GM12878 (cell line): ENCODE data around the gene PLBD1. TPM values are rescaled to one million over a fixed set of nuclear protein-coding genes. Genes with fewer than 3 reads are reported as not detected.

Experiments used
- ATAC-seq: fragments of 200-7000 bp; cut with Tn5 transposase; 3 replicates; pipeline ENCODE4 v1.9.1; 2020; ENCODE audit warnings: mild to moderate bottlenecking, moderate library complexity
- BruUV-seq: library from RNA; stranded (reverse); fragments of 400-500 nt; replicated peaks from 2 replicates; lab custom pipeline; 2021; lab: Mats Ljungman, UMichigan
- CTCF ChIA-PET: fragments of 300-600 bp; sonication (Branson Sonifier 250); formaldehyde crosslinking; extraction: SDS; loops from one replicate; lab custom pipeline; 2021; ENCODE audit warnings: inconsistent platforms; lab: Yijun Ruan, JAX
- POLR2A ChIA-PET: fragments of 350-600 bp; formaldehyde crosslinking; extraction: SDS; loops from one replicate; lab custom pipeline; 2021; ENCODE audit warnings: inconsistent platforms; lab: Charles Lee
- RAD21 ChIA-PET: fragments of 300-600 bp; sonication (Branson Sonifier 250); formaldehyde crosslinking; loops from one replicate; lab custom pipeline; 2023; ENCODE audit warnings: antibody characterized with exemption; ENCODE audit not compliant: unreplicated experiment; lab: Charles Lee
- SMC1A ChIA-PET: fragments of 300-600 bp; sonication (Branson Sonifier 250); formaldehyde crosslinking; loops from one replicate; lab custom pipeline; 2023; ENCODE audit not compliant: unreplicated experiment, uncharacterized antibody; lab: Charles Lee
- DNase-seq: peaks from one replicate; pipeline ENCODE4 v3.0.0-alpha.2; 2011; ENCODE audit warnings: low read depth, low spot score
- FAIRE-seq: peaks from 3 replicates; lab custom pipeline; 2011; peaks lifted over from hg19 to GRCh38; lab: Jason Lieb, UNC
- H2AFZ ChIP-seq: 2 replicates; pipeline ENCODE4 v1.6.0; 2011; ENCODE audit warnings: low read depth, low read length, control low read depth; ENCODE audit not compliant: control insufficient read depth
- H3K27ac ChIP-seq: 2 replicates; pipeline ENCODE4 v1.5.1; 2011; ENCODE audit warnings: control low read depth; ENCODE audit not compliant: control insufficient read depth, insufficient read depth
- H3K27me3 ChIP-seq, 2 experiments: replicated peaks in 1 of 2; 2 replicates each; pipeline versions ENCODE4 v1.6.0 to v1.6.1; 2011; ENCODE audit warnings: low read length in 1 of 2; ENCODE audit not compliant: control insufficient read depth in 2 of 2, insufficient read depth in 2 of 2
- H3K36me3 ChIP-seq, 2 experiments: 2 replicates each; pipeline ENCODE4 v1.5.1; 2011; ENCODE audit warnings: low read length in 1 of 2; ENCODE audit not compliant: control insufficient read depth in 2 of 2, insufficient read depth in 2 of 2
- H3K4me1 ChIP-seq: 2 replicates; pipeline ENCODE4 v1.6.1; 2011; ENCODE audit warnings: mild to moderate bottlenecking, low read length, moderate library complexity, mixed read lengths; ENCODE audit not compliant: control insufficient read depth, insufficient read depth
- H3K4me2 ChIP-seq: 2 replicates; pipeline ENCODE4 v1.6.0; 2011; ENCODE audit warnings: control low read depth; ENCODE audit not compliant: control insufficient read depth, insufficient read depth
- H3K4me3 ChIP-seq: fragments of 200-600 bp; sonication (generic); 2 replicates; pipeline ENCODE4 v1.5.1; 2016
- H3K79me2 ChIP-seq: 2 replicates; pipeline ENCODE4 v1.6.0; 2011; ENCODE audit warnings: low read length; ENCODE audit not compliant: control insufficient read depth, insufficient read depth
- H3K9ac ChIP-seq: 2 replicates; pipeline ENCODE4 v1.8.0; 2011; ENCODE audit warnings: low read length, control low read depth, mixed read lengths; ENCODE audit not compliant: control insufficient read depth, insufficient read depth
- H3K9me3 ChIP-seq: replicated peaks from 3 replicates; pipeline ENCODE4 v1.5.1; 2011; ENCODE audit warnings: mild to moderate bottlenecking, low read length; ENCODE audit not compliant: control insufficient read depth, insufficient read depth
- H4K20me1 ChIP-seq: 2 replicates; pipeline ENCODE4 v1.6.0; 2011; ENCODE audit not compliant: control insufficient read depth, insufficient read depth
- BCL11A ChIP-seq: IDR thresholded peaks from 2 replicates; pipeline ENCODE4 v1.6.1; 2011; ENCODE audit warnings: low read depth, low read length
- HDAC2 ChIP-seq: fragments of 200-600 bp; sonication (generic); IDR thresholded peaks from 2 replicates; pipeline ENCODE4 v1.6.1; 2017
- NRF1 ChIP-seq: conservative IDR thresholded peaks from 2 replicates; pipeline ENCODE4 v1.6.1; 2011; ENCODE audit warnings: mild to moderate bottlenecking, low read depth, low read length, improper control_type of control experiment
- PAX8 ChIP-seq: fragments of 450-650 bp; IDR thresholded peaks from 2 replicates; pipeline ENCODE4 v1.6.1; 2017; ENCODE audit warnings: mild to moderate bottlenecking, moderate library complexity
- POLR2AphosphoS2 ChIP-seq: IDR thresholded peaks from 2 replicates; pipeline ENCODE4 v1.6.1; 2011; ENCODE audit warnings: low read depth, mild to moderate bottlenecking, low read length, improper control_type of control experiment, moderate library complexity
- RELA ChIP-seq: fragments of 450-650 bp; IDR thresholded peaks from 2 replicates; pipeline ENCODE4 v1.8.0; 2014; ENCODE audit warnings: borderline replicate concordance; ENCODE audit not compliant: partially characterized antibody
- SUZ12 ChIP-seq: fragments of 200-600 bp; sonication (generic); IDR thresholded peaks from one replicate; pipeline ENCODE4 v1.6.1; 2018; ENCODE audit warnings: antibody characterized with exemption, mild to moderate bottlenecking; ENCODE audit not compliant: unreplicated experiment
- YBX1 ChIP-seq: fragments of 450-650 bp; IDR thresholded peaks from 2 replicates; pipeline ENCODE4 v1.6.1; 2016; ENCODE audit warnings: antibody characterized with exemption
- ZNF217 ChIP-seq: fragments of 450-650 bp; IDR thresholded peaks from 2 replicates; pipeline ENCODE4 v1.6.1; 2017; ENCODE audit warnings: antibody characterized with exemption, mild to moderate bottlenecking
- WGBS: methylation state at CpG from one replicate; pipeline ENCODE4 v1.1.6; 2016; ENCODE audit warnings: low lambda C conversion rate; ENCODE audit not compliant: insufficient replicate concordance, insufficient coverage; ENCODE audit errors: missing lambda C conversion rate; 5-methylcytosine and 5-hydroxymethylcytosine counted together
- in situ Hi-C: fragments of 300-500 bp; cut with MboI; formaldehyde crosslinking; loops from 9 replicates; pipeline ENCODE4 v1.14.3; 2018; ENCODE audit warnings: mixed read lengths
- intact Hi-C: fragments of 100-400 bp; cut with micrococcal nuclease; formaldehyde crosslinking; loops from one replicate; pipeline ENCODE4 v1.14.2; 2022; ENCODE audit not compliant: unreplicated experiment
- polyA plus RNA-seq, 11 experiments: library from polyadenylated mRNA; depleted of rRNA in 4 of 11; unstranded in 6 of 11; stranded (reverse) in 5 of 11; fragments of >200 nt; fragmentation: Nextera tagmentation in 4 of 11; fragmentation: Illumina TruSeq in 1 of 11; extraction: Ambion mirVana in 4 of 11; extraction: Trizol in 1 of 11; gene quantifications; 1 replicate in 1 of 11; 2 replicates in 10 of 11; pipeline versions ENCODE4 v1.2.1 to v1.2.3, GENCODE V29; 2011 to 2016; ENCODE audit warnings: inconsistent platforms in 2 of 11, missing spikeins in 2 of 11, low read depth in 1 of 11
- total RNA-seq, 4 experiments: library from RNA; depleted of rRNA in 3 of 4; stranded (reverse); fragments of >200 nt in 3 of 4; fragmentation: Illumina TruSeq in 1 of 4; extraction: Trizol in 1 of 4; gene quantifications; 2 replicates each; pipeline versions ENCODE4 v1.2.1 to v1.2.3, GENCODE V29; 2013 to 2021

Gene PLBD1
- total and polyA plus RNA-seq, 10 of the 15 experiments (the other 5 are each of a cell fraction or from before 2014, with no cell fraction given) = 0.19 to 0.54 (median 0.27) TPM; not detected in 1

DNA sequence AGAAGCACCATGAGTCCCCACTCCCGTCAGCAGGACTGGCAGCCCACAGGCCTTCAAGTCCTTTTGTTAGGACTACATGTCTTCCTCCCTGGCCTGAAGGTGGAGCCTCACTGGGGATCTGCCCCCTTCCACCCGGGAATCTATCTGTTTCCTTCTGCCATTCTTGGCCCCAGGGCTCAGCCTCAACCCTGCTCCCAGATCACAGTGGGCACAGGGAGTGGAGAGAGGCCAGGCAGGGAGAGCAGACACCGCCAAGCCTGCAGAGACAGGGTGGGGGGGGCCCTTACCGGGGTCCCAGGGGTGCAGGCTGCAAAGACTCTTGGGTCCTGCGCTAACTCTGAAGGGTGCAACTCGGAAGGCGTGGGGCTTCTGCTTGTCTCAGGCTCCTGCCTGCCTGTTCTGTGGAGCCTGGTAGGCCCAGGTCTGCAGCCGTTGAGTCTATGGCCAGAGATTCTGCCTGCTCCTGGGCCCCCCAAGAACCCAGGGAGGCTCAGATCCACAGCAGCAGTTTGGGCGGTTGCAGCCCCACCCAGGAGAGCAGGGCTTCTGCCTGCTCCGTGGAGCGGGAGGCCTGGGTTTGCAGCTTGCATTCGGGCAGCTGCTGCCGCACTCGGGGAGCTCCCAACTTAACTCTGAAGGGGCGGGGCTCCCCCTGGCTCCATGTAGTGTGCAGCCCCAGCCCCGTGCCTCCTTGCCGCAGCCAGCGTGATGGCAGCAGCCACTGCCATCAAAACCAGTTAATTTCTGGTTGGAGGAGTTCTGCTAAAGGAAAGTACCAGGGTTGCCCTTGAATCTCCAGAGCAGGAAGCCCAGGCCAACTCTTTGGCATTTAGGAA is 21.7 kb upstream of the PLBD1 start:
- no peak overlapping the region for H3K9ac ChIP-seq
- WGBS = 65% methylated on average over 18 of the region's 18 CpGs
- H4K20me1 ChIP-seq = no peaks in the 10 kb centered on the region
- DNase-seq = no peak
- POLR2A ChIA-PET = no interaction called here
- H3K36me3 ChIP-seq = no peaks in the 10 kb centered on the region
- H3K4me1 ChIP-seq = no peaks in the 10 kb centered on the region
- no peaks in the 10 kb centered on the region for H3K79me2 ChIP-seq
- H3K27ac ChIP-seq = no peak overlapping the region
- intact Hi-C loops = no loop called here
- no peak overlapping the region for H3K4me2 ChIP-seq
- ATAC-seq = no peak
- RAD21 ChIA-PET = no interaction called here
- FAIRE-seq = no peak
- no peaks in the 10 kb centered on the region for H3K9me3 ChIP-seq
- H3K4me3 ChIP-seq = no peak overlapping the region
- no peaks in the 10 kb centered on the region for H3K27me3 ChIP-seq
- SMC1A ChIA-PET = no interaction called here
- TF ChIP-seq HDAC2 (no peak), ZNF217 (no peak), YBX1 (no peak), BCL11A (no peak), PAX8 (no peak), SUZ12 (no peak), RELA (no peak), NRF1 (no peak), POLR2AphosphoS2 (no peak)
- TF ChIP-seq, all 136 proteins: peak for 0
- CTCF ChIA-PET = no interaction called here
- no peak overlapping the region for H2AFZ ChIP-seq
- no TSS peak for BruUV-seq
- in situ Hi-C loops = no loop called here
